HEK293T (cell line): ENCODE data around the gene CRTC2.

Source experiments
- ARNT ChIP-seq: fragments of 450-650 bp; IDR thresholded peaks from 2 replicates; pipeline ENCODE4 v1.6.1; 2017; ENCODE audit warnings: mild to moderate bottlenecking
- ELF4 ChIP-seq: fragments of 450-650 bp; IDR thresholded peaks from 2 replicates; pipeline ENCODE4 v1.6.1; 2017; ENCODE audit warnings: antibody characterized with exemption
- FOXA1 ChIP-seq: fragments of 450-650 bp; IDR thresholded peaks from 2 replicates; pipeline ENCODE4 v1.6.1; 2016; ENCODE audit warnings: mild to moderate bottlenecking
- FOXK2 ChIP-seq: fragments of 450-650 bp; IDR thresholded peaks from 2 replicates; pipeline ENCODE4 v1.6.1; 2016; ENCODE audit warnings: mild to moderate bottlenecking
- FOXM1 ChIP-seq: fragments of 450-650 bp; IDR thresholded peaks from 2 replicates; pipeline ENCODE4 v1.6.1; 2017; ENCODE audit warnings: mild to moderate bottlenecking, borderline replicate concordance
- HDGF ChIP-seq: fragments of 450-650 bp; IDR thresholded peaks from 2 replicates; pipeline ENCODE4 v1.6.1; 2017; ENCODE audit warnings: antibody characterized with exemption, borderline replicate concordance
- LEF1 ChIP-seq: fragments of 450-650 bp; IDR thresholded peaks from 2 replicates; pipeline ENCODE4 v1.6.1; 2017; ENCODE audit warnings: mild to moderate bottlenecking, borderline replicate concordance
- PKNOX1 ChIP-seq: fragments of 450-650 bp; IDR thresholded peaks from 2 replicates; pipeline ENCODE4 v1.6.1; 2016
- SUZ12 ChIP-seq: fragments of 450-650 bp; IDR thresholded peaks from 2 replicates; pipeline ENCODE4 v1.6.1; 2016; ENCODE audit warnings: mild to moderate bottlenecking
- TARDBP ChIP-seq: fragments of 450-650 bp; IDR thresholded peaks from 2 replicates; pipeline ENCODE4 v1.6.1; 2016
- ZNF384 ChIP-seq: fragments of 450-650 bp; IDR thresholded peaks from 2 replicates; pipeline ENCODE4 v1.6.1; 2016

- TF ChIP-seq TARDBP (no peak), FOXK2 (no peak), FOXM1 (no peak), SUZ12 (no peak), ZNF384 (no peak), PKNOX1 (no peak), ELF4 (no peak), LEF1 (no peak), FOXA1 (no peak), ARNT (no peak), HDGF (no peak)
Measured at GRCh38 chr1:153953859-153954365, 4.5 kb downstream of the CRTC2 start.
